HG03097 (cell line): ENCODE results near the gene CCDC43.
A peak's percentile ranks its signal among the peaks of the same experiment; 100 is the strongest.
"Not testable (repeated sequence)": the region's sequence is repeated elsewhere in the genome, so short reads cannot be mapped to it uniquely, and the experiment has no call there.

ENCODE experiments used
- ATAC-seq: cut with Tn5 transposase; IDR thresholded peaks from one replicate; pipeline ENCODE4 v1.9.1; 2021; ENCODE audit not compliant: unreplicated experiment, low FRiP score

CCDC43 gene, protein sequence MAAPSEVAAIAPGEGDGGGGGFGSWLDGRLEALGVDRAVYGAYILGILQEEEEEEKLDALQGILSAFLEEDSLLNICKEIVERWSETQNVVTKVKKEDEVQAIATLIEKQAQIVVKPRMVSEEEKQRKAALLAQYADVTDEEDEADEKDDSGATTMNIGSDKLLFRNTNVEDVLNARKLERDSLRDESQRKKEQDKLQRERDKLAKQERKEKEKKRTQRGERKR

GRCh38 chr17:44689477-44690217 lies at the start of gene CCDC43:
CCDC43 (minus strand) TSS chr17:44689776; CDS start chr17:44689753, 23 bp downstream.
- peak; percentile 86 for ATAC-seq

GRCh38 chr17:44738214-44738906 lies 48.8 kb upstream of the CCDC43 start:
- no peak for ATAC-seq

DNA sequence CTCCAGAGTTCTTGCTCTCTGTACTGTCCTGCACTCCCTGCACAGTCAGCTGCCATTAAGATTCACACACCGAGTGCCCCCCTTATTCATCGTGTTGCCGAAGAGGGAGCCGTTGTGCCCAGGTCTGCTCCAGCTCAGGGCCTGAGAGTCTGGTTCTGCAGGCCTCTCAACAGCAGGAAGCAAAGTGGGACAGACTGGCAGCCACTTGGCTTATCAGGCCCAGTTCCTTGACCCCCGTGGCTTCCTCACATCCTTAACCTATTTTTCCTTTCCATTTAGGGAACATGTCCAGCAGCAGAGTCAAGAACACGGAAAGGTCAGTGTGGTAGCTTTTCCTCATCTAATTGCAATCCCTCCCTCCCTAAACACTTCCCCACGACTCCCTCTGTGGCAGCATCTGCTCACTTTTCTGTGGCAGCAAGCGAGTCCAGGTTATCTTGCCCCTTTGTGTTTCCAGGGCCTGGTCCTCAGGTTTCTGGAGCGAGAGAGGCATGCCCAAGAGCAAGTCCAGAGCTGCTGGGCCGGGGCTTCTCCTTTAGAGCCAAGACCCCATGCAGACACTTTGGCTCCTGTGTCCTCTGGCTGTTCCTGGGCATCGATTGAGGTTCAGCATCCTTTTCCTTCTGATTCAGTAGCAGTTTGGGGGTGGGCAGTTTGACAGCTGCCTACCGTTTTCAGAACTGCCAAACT lies 47.1 kb upstream of the CCDC43 start:
- ATAC-seq: no peak

- no peak for ATAC-seq
These were observed 44.7 kb upstream of the CCDC43 start for GRCh38 chr17:44734272-44734671.

DNA sequence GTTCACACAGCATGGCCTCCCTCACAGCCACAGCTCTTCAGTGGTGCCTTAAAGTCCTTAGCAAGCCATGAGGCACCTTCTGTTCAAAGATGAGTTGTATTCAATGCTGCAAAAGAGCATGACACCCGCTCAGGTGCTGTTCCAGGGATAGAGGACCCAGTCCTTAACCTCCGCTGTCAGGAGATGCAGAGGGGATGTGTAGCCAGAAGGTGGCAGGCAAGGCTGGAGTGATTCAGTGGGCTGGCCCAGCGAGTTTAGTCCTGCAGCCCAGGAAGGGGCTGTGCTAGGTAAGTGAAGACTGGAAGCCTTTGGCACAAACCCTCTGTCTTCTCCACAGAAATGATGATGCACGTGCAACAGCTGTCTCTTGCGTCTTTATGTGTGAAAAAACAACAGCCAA lies 44.2 kb upstream of the CCDC43 start:
- ATAC-seq: no peak

- ATAC-seq: not testable (repeated sequence)
These were observed 36.5 kb upstream of the CCDC43 start for GRCh38 chr17:44726121-44726520.

DNA sequence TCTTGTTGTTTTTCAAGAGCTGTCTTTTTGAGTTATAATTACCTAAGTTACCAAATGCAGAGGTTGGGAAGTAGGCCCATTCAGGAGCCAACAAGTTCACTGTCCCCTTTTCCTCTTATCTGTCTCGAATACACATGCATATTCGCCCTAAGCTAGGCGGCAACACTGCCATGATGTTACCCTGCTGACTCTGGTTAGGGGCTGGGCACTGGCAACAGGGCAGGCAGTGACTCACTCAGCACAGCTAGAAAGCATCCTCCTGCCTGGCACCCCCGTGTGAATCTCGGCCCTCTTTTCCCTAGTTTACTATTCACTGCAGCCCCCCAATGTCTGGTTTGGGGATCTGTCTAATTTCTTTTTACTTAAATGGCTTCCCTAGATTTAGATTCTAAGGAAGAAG lies 32.7 kb upstream of the CCDC43 start:
- no peak for ATAC-seq

DNA sequence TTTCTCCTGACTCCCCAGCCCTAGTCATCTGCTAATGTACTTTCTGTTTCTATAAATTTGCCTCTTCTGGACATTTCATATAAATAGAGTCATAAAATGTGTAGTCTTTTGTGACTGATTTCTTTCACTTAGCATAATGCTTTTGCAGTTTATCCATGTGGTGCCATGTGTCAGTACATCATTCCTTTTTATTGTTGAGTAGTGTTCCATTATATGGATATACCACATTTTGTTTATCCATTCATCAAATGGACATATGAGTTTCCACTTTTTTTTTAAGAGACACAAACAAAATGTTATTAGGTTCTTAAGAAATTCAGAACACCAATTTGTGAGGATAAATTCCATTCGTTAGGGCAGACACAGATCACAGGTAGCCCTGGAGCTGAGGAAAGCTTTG lies 29.9 kb upstream of the CCDC43 start:
- ATAC-seq: no peak

DNA sequence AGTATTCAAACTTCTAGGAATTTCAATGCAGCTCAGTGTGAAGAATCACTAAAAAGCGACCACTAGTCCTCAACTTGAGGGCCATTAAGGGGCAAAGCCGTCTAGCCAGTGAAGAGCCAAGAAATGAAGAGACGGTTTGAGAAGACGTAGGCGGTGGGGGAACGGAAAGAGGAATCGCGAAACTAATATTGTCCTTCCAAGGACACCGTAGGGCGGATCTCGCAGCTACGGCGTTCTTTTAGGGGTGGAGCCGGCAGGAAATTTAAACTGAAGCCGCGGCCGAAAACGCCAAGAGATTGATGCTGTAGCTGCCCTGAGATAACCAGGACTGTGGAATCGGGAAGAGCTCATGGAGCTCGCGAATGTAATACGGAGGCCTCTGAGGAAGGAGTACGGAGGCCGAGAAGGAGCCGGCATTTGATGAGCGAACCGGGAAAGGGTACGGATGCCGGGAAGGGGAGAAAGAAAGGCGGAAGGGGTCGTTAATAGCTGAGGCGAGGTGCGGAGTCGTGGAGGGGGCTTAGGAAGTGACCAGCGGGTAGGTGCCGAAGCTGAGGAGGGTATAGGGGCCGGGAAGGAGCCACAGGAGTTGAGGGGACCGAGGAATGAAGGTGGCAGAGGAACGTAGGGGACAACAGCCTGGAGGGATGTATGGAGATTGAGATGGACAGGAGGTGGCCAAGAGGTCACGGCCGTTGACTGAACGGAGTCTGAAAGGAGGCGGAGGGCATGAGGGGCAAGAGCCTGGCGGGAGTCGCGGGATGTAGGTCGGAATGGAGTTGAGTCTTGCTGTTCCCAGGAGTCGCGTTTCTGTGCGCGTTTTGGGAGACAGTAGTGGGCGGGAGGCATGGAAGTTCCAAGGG lies 19.1 kb upstream of the CCDC43 start, which contains the start of gene DBF4B:
Gene DBF4B (plus strand): TSS at position 265 of the 863 bp plus-strand sequence. CDS start 156 bp downstream, at position 421.
- ATAC-seq: no peak

GRCh38 chr17:44707755-44708400 lies 18.3 kb upstream of the CCDC43 start:
- no peak for ATAC-seq

DNA sequence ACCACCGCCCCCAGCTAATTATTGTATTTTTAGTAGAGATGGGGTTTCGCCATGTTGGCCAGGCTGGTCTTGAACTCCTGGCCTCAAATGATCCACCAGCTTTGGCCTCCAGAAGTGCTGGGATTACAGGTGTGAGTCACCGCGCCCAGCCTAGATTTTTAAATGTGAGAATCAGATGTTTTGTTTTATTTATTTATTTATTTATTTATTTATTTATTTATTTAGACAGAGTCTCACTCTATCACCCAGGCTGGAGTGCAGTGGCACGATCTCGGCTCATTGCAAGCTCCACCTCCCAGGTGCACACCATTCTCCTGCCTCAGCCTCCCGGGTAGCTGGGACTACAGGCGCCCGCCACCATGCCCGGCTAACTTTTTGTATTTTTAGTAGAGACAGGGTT lies 10.7 kb upstream of the CCDC43 start:
- not testable (repeated sequence) for ATAC-seq

DNA sequence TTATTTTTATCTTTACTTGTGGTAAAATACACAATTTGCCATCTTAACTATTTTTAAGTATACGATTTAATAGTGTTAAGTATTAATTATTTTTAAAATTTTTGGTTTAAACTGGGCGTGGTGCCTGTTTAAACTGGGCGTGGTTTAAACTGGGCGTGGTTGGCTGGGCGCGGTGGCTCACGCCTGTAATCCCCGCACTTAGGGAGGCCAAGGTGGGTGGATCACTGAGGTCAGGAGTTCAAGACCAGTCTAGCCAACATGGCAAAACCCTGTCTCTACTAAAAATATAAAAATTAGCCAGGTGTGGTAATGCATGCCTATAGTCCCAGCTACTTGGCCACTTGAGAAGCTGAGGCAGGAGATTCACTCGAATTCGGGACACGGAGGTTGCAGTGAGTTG lies 4.0 kb upstream of the CCDC43 start:
- ATAC-seq: no peak

DNA sequence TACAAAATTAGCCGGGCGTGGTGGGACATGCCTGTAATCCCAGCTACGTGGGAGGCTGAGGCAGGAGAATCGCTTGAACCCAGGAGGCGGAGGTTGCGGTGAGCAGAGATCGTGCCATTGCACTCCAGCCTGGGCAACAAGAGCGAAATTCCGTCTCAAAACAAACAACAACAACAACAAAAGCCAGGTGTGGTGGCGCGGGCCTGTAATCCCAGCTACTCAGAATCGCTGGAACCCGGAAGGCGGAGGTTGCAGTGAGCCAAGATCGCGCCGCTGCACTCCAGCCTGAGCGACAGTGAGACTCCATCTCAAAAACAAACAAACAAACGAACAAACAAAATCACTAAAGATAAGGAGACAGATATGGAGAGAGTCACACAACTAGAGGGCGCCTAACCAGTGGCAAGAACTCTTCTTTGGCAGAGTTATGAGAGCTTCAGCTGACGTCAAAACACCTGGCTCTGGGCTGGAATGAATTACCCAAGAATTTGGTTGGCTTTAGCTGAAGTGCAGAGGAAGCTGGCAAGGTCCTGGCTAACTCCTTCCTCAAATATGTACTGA lies 1.2 kb upstream of the CCDC43 start:
- ATAC-seq: not testable (repeated sequence)

GRCh38 chr17:44688675-44689476 lies 700 bp downstream of the CCDC43 start:
- ATAC-seq: peak; percentile 24

GRCh38 chr17:44688200-44688599 lies 1.4 kb downstream of the CCDC43 start:
- ATAC-seq: no peak

- ATAC-seq: no peak
These were observed 1.8 kb downstream of the CCDC43 start for GRCh38 chr17:44687756-44688155.

- not testable (repeated sequence) for ATAC-seq
These were observed 6.3 kb downstream of the CCDC43 start for GRCh38 chr17:44683303-44683702.

GRCh38 chr17:44677136-44677535 lies 12.4 kb downstream of the CCDC43 start:
- ATAC-seq: no peak
